ENCODE results near the gene SLC15A3.
"Not testable (repeated sequence)": the region's sequence is repeated elsewhere in the genome, so short reads cannot be mapped to it uniquely, and the experiment has no call there.

SLC15A3 gene

GRCh38 chr11:60912223-60912850 lies 39.6 kb downstream of the SLC15A3 start:
- no peak for DNase-seq

GRCh38 chr11:60910711-60911380 lies 41.1 kb downstream of the SLC15A3 start:
- no peak for DNase-seq

DNA sequence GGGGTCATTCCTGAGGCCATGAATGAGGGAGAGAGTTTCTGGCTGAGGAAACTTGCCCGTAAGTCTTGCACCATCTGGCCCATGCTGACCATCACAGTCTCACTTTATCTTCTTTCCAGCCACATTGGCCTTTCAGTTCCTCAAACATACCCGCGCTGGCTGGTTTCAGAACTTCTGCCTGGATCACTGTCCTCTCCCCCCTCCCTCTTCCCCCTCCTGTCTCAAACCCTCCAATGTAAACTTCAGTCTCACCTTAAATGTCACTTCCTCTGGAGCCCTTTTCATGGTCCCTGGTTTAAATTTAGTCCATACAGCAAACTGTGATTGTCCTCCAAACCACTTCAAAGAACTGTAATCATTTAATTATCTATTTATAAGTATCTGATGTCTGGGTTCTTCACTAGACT lies 41.7 kb downstream of the SLC15A3 start:
- no peak for DNase-seq

- DNase-seq: not testable (repeated sequence)
Observed at GRCh38 chr11:60909680-60910280, 42.2 kb downstream of the SLC15A3 start.

DNA sequence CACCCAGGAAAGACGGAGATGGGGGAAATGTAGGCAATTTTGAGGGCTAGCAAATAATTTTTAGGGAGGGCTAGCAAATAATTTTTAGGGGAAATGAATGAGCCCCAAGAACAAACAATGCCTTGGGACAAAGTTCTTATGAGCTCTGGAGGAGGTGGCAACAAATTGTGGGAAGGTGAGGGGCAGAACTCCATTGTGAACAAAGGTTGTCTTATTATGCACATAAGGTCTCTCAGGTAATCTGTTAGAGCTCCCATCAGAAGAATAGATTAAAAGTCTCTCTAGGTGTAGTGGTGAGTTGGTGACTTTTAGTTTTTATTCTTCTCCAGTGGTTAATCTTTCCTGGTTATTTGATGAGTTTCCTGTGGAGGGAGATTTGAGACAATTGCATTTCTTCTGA lies 43.2 kb downstream of the SLC15A3 start:
- DNase-seq: no peak

DNA sequence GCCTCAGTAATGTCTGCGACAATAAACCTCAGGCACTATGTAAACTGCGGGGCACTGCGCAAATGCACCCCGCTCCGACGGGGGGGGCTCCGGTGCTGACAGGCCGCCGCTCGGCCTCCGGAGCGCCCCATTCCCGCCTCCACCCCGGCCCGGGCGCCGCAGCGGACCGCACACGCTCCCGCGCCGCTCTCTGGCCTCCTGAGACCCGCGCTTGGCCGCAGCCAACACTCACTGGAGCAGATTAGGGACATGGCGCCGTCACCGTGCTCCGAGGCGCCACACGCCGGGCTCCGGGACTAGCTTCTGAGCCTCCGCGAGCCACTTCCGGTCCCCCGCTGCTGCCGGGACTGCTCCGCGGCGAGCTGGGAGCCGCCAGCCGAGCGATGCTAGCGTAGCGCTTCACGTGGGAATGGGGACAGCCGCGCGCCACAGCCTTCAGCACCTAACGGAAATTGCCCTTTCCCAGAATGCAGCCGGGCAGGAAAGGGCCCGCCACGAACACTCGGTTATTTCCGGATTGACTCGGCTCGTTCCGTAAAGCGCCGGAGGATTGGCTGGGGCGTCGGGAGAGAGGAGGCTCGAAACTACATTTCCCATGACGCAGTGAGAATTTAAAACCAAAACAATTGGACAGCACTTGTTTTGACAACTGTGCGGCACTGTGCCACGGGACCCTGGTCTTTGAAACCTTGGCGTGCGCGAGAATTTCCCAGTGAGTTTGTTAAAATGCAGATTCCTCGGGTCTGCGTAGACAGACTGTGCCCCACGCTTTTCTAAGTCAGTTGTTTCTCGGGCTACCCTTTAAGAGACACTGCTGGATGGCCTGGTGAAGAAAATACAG lies 45.6 kb downstream of the SLC15A3 start, which contains the start of gene PRPF19:
Gene PRPF19, minus strand, starts transcription at position 454 of the 841 bp plus-strand sequence. Its CDS starts 203 bp downstream, at position 251.
- peak; percentile 99 for DNase-seq

DNA sequence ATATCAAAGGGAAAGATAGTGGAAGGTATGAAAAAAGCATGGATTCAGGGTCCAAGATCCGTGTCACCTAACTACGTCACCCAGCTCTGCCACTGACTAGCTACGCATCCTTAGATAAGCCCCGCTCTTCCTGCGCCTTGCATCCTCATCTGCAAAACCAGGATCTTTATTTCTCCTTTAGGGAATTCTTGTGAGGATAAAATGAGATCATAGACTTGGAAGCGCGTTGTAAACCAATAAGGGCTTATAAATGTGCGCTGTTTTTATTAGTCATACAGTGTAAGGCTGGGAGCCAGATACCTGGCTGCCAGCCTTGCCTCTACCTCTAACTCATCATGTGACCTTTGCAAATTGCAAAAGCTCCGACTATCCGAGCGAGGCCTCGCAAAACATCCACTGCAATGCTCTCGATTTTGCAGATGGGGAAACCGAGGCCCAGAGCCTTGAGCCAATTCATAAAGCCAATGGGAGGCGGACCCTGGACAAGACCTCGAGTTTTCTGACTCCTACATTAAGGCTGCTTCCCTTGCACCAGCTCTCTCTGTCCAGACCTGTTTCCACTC lies 46.3 kb downstream of the SLC15A3 start:
- DNase-seq: peak; percentile 34

DNA sequence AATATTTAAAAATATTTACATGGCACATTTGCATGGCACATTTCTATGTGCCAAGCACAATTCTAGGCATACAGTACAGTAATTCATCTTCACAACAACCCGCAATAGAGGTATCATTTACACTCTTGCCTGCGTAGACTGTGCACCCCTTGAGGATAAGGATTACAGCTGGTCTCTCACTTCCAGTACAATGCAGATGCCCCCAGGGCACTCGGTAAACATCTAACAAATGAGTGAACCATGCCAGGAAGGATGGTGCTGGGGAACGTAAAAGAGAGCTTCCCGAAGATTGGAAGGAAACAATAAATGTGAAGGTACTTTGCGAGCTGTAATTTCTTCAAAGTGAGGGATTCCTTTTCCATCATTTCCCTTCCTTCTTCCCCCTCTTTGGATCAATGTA lies 46.9 kb downstream of the SLC15A3 start:
- no peak for DNase-seq

- no peak for DNase-seq
Observed at GRCh38 chr11:60902625-60903024, 49.4 kb downstream of the SLC15A3 start.

DNA sequence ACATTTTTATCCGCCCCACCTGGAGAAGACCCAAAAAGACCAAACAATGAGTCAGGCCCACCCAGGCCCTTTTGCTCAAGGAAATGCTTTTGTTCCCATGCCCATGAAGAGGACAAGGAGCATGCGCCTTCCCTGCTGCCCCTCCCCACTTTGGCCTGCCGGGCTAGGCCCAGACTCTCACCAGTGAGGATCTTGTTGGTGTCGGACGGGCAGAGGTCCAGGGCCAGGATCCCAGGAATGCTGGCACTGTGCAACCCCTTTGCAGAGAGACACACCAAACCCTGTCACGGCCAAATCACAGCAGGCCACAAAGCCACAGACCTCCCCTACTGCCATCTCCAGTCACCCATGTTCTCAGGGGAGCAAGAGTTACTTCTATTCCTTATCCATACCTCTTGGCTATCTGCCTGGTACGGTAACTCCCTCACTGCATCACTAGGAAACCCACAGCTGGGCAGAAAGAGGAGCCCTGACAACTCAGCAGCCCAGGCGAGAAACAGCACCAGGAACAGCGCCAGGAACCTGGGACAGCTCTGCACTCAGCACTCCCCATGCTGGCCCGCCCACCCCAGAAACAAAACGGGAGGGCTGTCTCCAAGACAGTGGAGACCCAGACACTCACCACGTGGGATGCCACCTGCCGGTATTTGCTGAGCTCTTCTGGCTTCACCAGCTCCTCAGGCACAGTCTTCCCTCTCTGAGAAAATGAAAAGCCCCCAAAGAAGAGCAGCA lies 51.1 kb downstream of the SLC15A3 start:
- DNase-seq: no peak

GRCh38 chr11:60899977-60900376 lies 52.0 kb downstream of the SLC15A3 start:
- no peak for DNase-seq

DNA sequence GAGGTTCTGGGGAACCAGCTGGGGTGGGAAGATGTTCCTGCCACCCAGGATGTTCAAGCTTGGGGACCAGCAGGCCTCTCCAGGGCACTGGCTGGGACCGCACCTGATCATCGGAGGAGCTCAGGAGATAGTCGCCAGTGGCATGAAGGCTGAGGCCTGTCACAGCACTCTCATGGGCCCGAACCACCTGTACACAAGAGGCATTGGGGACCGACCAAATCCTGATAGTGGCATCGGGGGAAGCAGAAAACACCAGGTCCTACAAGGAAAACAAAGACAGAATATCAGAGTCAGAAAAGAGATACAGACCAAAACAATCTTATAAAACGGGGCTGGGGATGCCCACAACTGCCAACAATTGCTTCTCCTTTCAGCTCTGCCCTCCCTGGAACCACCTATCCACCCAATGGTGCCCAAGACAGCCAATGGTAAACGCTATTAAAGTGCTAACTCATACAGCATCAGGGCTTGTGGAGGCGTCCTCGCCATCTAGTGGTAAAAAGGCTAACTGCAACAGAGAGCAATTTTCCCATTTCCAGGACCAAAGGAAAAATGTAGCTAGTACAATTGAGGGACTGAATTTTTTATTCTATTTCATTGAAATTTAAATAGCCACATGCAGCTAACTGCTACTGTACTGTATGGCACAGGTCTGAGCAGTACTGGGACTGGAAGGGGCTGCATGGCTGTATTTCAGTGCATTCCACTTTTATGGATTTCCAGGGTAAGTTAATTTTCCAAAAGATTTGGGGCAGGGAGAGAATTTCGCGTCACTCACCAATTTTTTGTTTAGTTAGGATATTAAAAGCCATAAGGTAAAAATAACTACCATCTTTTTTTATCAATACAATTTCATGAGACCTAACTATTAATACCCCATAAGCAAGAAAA lies 52.7 kb downstream of the SLC15A3 start:
- peak; percentile 83 for DNase-seq

- DNase-seq: no peak
Observed at GRCh38 chr11:60897496-60897895, 54.5 kb downstream of the SLC15A3 start.

DNA sequence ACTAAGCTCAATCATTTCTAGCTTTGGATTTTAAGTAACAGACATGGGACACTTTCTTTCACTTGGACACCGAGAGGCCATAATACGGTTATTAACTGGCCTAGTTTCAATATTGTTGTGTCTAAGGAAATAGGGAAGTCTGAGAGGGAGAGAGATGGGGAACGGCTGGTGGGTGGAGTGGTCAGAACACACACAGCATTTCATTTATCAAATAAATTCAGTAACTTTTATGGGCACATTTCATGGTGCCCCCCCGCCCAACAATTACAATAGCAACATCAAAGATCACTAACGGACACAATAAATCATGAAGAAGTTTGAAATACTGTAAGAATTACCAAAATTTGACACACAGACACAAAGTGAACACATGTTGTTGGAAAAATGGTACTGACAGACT lies 56.3 kb downstream of the SLC15A3 start:
- DNase-seq: no peak

DNA sequence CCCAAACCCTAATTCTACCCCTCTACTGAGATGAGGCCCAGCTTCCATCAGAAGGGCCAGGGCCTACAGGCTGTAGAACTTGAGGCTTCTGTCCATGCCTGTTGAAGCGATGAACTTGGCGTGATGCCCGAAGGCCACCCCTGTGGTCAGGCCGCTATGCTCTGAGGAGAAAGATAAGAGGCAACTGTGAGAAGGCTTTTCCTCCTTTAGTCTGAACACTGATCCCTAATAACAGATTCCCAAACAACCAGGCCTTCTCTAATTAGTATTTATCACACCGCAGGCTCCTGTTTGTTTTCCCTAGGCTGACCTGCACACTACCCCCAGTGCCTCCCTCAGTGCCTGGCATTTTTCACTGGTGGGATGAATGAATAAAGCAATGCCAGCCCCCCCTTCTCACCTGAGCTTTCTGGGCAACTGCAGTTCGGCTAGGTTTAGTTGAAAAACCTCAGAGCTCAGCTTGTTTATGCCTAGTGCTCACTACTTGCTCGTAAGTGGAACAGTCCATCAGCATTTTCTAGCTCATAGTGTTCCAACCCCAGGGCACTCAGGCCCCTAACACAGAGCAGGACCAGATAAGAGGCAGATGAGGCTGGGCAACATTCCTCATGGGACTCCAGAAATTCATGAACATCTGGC lies 60.8 kb downstream of the SLC15A3 start:
- DNase-seq: peak; percentile 95

- peak; percentile 57 for DNase-seq
Observed at GRCh38 chr11:60890696-60891095, 61.3 kb downstream of the SLC15A3 start.

- peak; percentile 28 for DNase-seq
Observed at GRCh38 chr11:60889869-60890311, 62.1 kb downstream of the SLC15A3 start.

DNA sequence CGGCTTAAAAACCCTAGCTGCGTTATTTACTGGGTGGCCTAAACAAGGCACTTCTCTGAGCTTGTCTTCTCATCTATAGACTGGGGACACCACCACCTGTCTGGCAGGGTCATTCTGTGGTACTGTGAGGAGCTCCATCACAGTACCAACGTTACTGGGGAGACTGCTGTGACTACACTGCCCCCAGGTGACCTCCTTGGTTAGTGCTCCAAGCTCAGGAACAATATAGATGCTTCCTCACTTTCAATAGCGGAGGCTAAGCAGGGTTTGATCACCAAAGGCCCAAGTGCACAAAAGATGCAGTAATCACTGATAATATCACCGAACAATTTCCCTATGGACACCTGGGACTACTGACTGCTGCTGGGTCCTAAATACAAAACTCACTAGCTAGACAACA lies 64.4 kb downstream of the SLC15A3 start:
- peak; percentile 74 for DNase-seq

Measured in hematopoietic multipotent progenitor cell treated with erythropoietin and hydrocortisone succinate and interleukin-3 and kit ligand, for 8 days (in vitro differentiated cells).